SH-SY5Y (cell line): Measurements from ENCODE around the gene ZNF212.

Source experiments
- GATA2 ChIP-seq: IDR thresholded peaks from 2 replicates; pipeline ENCODE4 v1.6.1; 2011; ENCODE audit warnings: mild to moderate bottlenecking, low read depth, low read length
- GATA3 ChIP-seq: IDR thresholded peaks from 2 replicates; pipeline ENCODE4 v1.6.1; 2011; ENCODE audit warnings: low read depth, mild to moderate bottlenecking, low read length, moderate library complexity

GRCh38 chr7:149196151-149196704 lies 43.2 kb upstream of the ZNF212 start:
- no peak for TF ChIP-seq GATA2
- no peak for TF ChIP-seq GATA3
